ENCODE data around the gene FAM217A. TPM values are rescaled to one million over a fixed set of nuclear protein-coding genes. Genes with fewer than 3 reads are reported as not detected.

Gene FAM217A
- total and polyA plus RNA-seq, 3 experiments from 2014 or later: not detected

GRCh38 chr6:4074478-4075235 is 4.3 kb downstream of the FAM217A start:
- no peaks in the 10 kb centered on the region for H3K9me3 Mint-ChIP-seq
- H3K27me3 Mint-ChIP-seq: peaks cover 15 to 25% of the 10 kb centered on the region in 2 donors
- H3K4me3 Mint-ChIP-seq: no peak overlapping the region
- Histone ChIP-seq H3K27me3 (ENCODE audit: insufficient read depth, low read length, poor library complexity, severe bottlenecking) (no peaks in the 10 kb centered on the region), H3K27ac (ENCODE audit: low read depth, low read length) (no peak overlapping the region), H3K36me3 (ENCODE audit: insufficient read depth, low read length) (no peaks in the 10 kb centered on the region), H3K4me3 (ENCODE audit: low read length) (no peak overlapping the region), H3K4me1 (ENCODE audit: insufficient read depth, low read length) (no peaks in the 10 kb centered on the region), H3K9me3 (ENCODE audit: low read length) (no peaks in the 10 kb centered on the region)
- DNase-seq: no peak
- H3K36me3 Mint-ChIP-seq: peaks cover 0 to 7% (median 2%) of the 10 kb centered on the region in 3 donors
- POLR2A ChIA-PET: no interaction called here
- H3K27ac Mint-ChIP-seq: no peak overlapping the region
- no peaks in the 10 kb centered on the region for H3K4me1 Mint-ChIP-seq
- CTCF ChIA-PET: no interaction called here

GRCh38 chr6:4071330-4071729 is 7.6 kb downstream of the FAM217A start:
- CTCF ChIA-PET: interaction anchor here (0.8 kb wide), 1 partner anchor 50 kb away, joined by 3 read pairs; a partner anchor contains a TSS
- DNase-seq: no peak
- Mint-ChIP-seq H3K4me1 (no peaks in the 10 kb centered on the region), H3K4me3 (no peak overlapping the region), H3K36me3 (peaks cover 0 to 2% (median 0%) of the 10 kb centered on the region in 3 donors), H3K9me3 (no peaks in the 10 kb centered on the region), H3K27me3 (peaks cover 1 to 9% of the 10 kb centered on the region in 2 donors), H3K27ac (no peak overlapping the region)
- Histone ChIP-seq H3K4me3 (ENCODE audit: low read length) (no peak overlapping the region), H3K9me3 (ENCODE audit: low read length) (no peaks in the 10 kb centered on the region), H3K27me3 (ENCODE audit: insufficient read depth, low read length, poor library complexity, severe bottlenecking) (no peaks in the 10 kb centered on the region), H3K36me3 (ENCODE audit: insufficient read depth, low read length) (no peaks in the 10 kb centered on the region), H3K4me1 (ENCODE audit: insufficient read depth, low read length) (no peaks in the 10 kb centered on the region), H3K27ac (ENCODE audit: low read depth, low read length) (no peak overlapping the region)
- POLR2A ChIA-PET: no interaction called here

GRCh38 chr6:4069199-4069598 is 9.7 kb downstream of the FAM217A start:
- no peak for DNase-seq
- Mint-ChIP-seq H3K4me3 (no peak overlapping the region), H3K27ac (peak overlapping the region in 1 of 8 donors; percentile 3), H3K4me1 (no peaks in the 10 kb centered on the region), H3K36me3 (peaks cover 0 to 18% (median 9%) of the 10 kb centered on the region in 3 donors), H3K9me3 (no peaks in the 10 kb centered on the region), H3K27me3 (no peaks in the 10 kb centered on the region)
- no peaks in the 10 kb centered on the region for H3K27me3 ChIP-seq (ENCODE audit: insufficient read depth, low read length, poor library complexity, severe bottlenecking)
- POLR2A ChIA-PET: no interaction called here
- H3K4me1 ChIP-seq (ENCODE audit: insufficient read depth, low read length): no peaks in the 10 kb centered on the region
- no peaks in the 10 kb centered on the region for H3K36me3 ChIP-seq (ENCODE audit: insufficient read depth, low read length)
- H3K9me3 ChIP-seq (ENCODE audit: low read length): no peaks in the 10 kb centered on the region
- CTCF ChIA-PET: no interaction called here
- H3K27ac ChIP-seq (ENCODE audit: low read depth, low read length): no peak overlapping the region
- no peak overlapping the region for H3K4me3 ChIP-seq (ENCODE audit: low read length)

GRCh38 chr6:4067673-4068072 is 11.3 kb downstream of the FAM217A start:
- CTCF ChIA-PET: no interaction called here
- no peak overlapping the region for H3K4me3 Mint-ChIP-seq
- no peak overlapping the region for H3K4me3 ChIP-seq (ENCODE audit: low read length)
- H3K36me3 ChIP-seq (ENCODE audit: insufficient read depth, low read length): peaks cover 8% of the 10 kb centered on the region
- no peaks in the 10 kb centered on the region for H3K4me1 Mint-ChIP-seq
- H3K27me3 Mint-ChIP-seq: no peaks in the 10 kb centered on the region
- peak overlapping the region in 3 of 8 donors; percentile 0 to 41 (median 6) for H3K27ac Mint-ChIP-seq
- POLR2A ChIA-PET: no interaction called here
- H3K9me3 ChIP-seq (ENCODE audit: low read length): no peaks in the 10 kb centered on the region
- H3K27ac ChIP-seq (ENCODE audit: low read depth, low read length): no peak overlapping the region
- H3K4me1 ChIP-seq (ENCODE audit: insufficient read depth, low read length): no peaks in the 10 kb centered on the region
- peaks cover 0 to 33% (median 15%) of the 10 kb centered on the region in 3 donors for H3K36me3 Mint-ChIP-seq
- no peaks in the 10 kb centered on the region for H3K27me3 ChIP-seq (ENCODE audit: insufficient read depth, low read length, poor library complexity, severe bottlenecking)
- no peak for DNase-seq
- H3K9me3 Mint-ChIP-seq: no peaks in the 10 kb centered on the region

- Mint-ChIP-seq H3K27me3 (no peaks in the 10 kb centered on the region), H3K27ac (peak overlapping the region in 5 of 8 donors; percentile 5 to 80 (median 38)), H3K4me1 (no peaks in the 10 kb centered on the region), H3K9me3 (no peaks in the 10 kb centered on the region), H3K4me3 (no peak overlapping the region), H3K36me3 (peaks cover 0 to 48% (median 17%) of the 10 kb centered on the region in 3 donors)
- peaks cover 21% of the 10 kb centered on the region for H3K36me3 ChIP-seq (ENCODE audit: insufficient read depth, low read length)
- DNase-seq: no peak
- H3K4me1 ChIP-seq (ENCODE audit: insufficient read depth, low read length): no peaks in the 10 kb centered on the region
- H3K27ac ChIP-seq (ENCODE audit: low read depth, low read length): no peak overlapping the region
- POLR2A ChIA-PET: no interaction called here
- H3K4me3 ChIP-seq (ENCODE audit: low read length): no peak overlapping the region
- CTCF ChIA-PET: interaction anchor here (1.0 kb wide), 1 partner anchor 69 kb away, joined by 3 read pairs; the partner anchor contains the start of gene ECI2
- H3K27me3 ChIP-seq (ENCODE audit: insufficient read depth, low read length, poor library complexity, severe bottlenecking): no peaks in the 10 kb centered on the region
- H3K9me3 ChIP-seq (ENCODE audit: low read length): no peaks in the 10 kb centered on the region
Measured at GRCh38 chr6:4066029-4066755, 12.7 kb downstream of the FAM217A start.

- H3K4me1 Mint-ChIP-seq: peaks cover 12 to 27% (median 14%) of the 10 kb centered on the region in 3 donors
- no peaks in the 10 kb centered on the region for H3K9me3 ChIP-seq (ENCODE audit: low read length)
- H3K36me3 Mint-ChIP-seq: peaks cover 7 to 93% (median 27%) of the 10 kb centered on the region in 3 donors
- H3K27me3 Mint-ChIP-seq: no peaks in the 10 kb centered on the region
- no peaks in the 10 kb centered on the region for H3K27me3 ChIP-seq (ENCODE audit: insufficient read depth, low read length, poor library complexity, severe bottlenecking)
- H3K4me1 ChIP-seq (ENCODE audit: insufficient read depth, low read length): no peaks in the 10 kb centered on the region
- peaks cover 53% of the 10 kb centered on the region for H3K36me3 ChIP-seq (ENCODE audit: insufficient read depth, low read length)
- no peak overlapping the region for H3K4me3 ChIP-seq (ENCODE audit: low read length)
- peak overlapping the region in 5 of 7 donors; percentile 2 to 48 (median 32) for H3K4me3 Mint-ChIP-seq
- ChIA-PET POLR2A (interaction anchor here (1.1 to 1.4 kb wide), 2 partner anchors 38 to 76 kb away, joined by 4 to 5 read pairs; partner anchors contain the start of gene ECI2), CTCF (interaction anchor here (1.0 to 1.5 kb wide), 2 partner anchors 76 to 96 kb away, joined by 3 read pairs; partner anchors contain the start of gene ECI2)
- peak overlapping the region; percentile 42 to 96 (median 86) for H3K27ac Mint-ChIP-seq
- no peaks in the 10 kb centered on the region for H3K9me3 Mint-ChIP-seq
- DNase-seq: peak in 4 of 5 donors; percentile 9 to 62 (median 38)
- no peak overlapping the region for H3K27ac ChIP-seq (ENCODE audit: low read depth, low read length)
Measured at GRCh38 chr6:4059115-4059777, 19.7 kb downstream of the FAM217A start.

- Histone ChIP-seq H3K4me1 (ENCODE audit: insufficient read depth, low read length) (no peaks in the 10 kb centered on the region), H3K4me3 (ENCODE audit: low read length) (no peak overlapping the region), H3K36me3 (ENCODE audit: insufficient read depth, low read length) (peaks cover 57% of the 10 kb centered on the region), H3K27ac (ENCODE audit: low read depth, low read length) (no peak overlapping the region), H3K27me3 (ENCODE audit: insufficient read depth, low read length, poor library complexity, severe bottlenecking) (no peaks in the 10 kb centered on the region), H3K9me3 (ENCODE audit: low read length) (no peaks in the 10 kb centered on the region)
- peak overlapping the region in 4 of 8 donors; percentile 8 to 34 (median 28) for H3K27ac Mint-ChIP-seq
- CTCF ChIA-PET: interaction anchor here (0.6 to 1.7 kb wide), 4 partner anchors 36 to 314 kb away, joined by 3 to 8 read pairs (median 4); a partner anchor contains a TSS
- peaks cover 7 to 91% (median 25%) of the 10 kb centered on the region in 3 donors for H3K36me3 Mint-ChIP-seq
- no peaks in the 10 kb centered on the region for H3K9me3 Mint-ChIP-seq
- POLR2A ChIA-PET: no interaction called here
- H3K4me3 Mint-ChIP-seq: no peak overlapping the region
- DNase-seq: no peak
- no peaks in the 10 kb centered on the region for H3K27me3 Mint-ChIP-seq
- H3K4me1 Mint-ChIP-seq: peaks cover 12 to 27% (median 14%) of the 10 kb centered on the region in 3 donors
Measured at GRCh38 chr6:4057036-4057435, 21.9 kb downstream of the FAM217A start.

Data from CD8-positive, alpha-beta memory T cell (primary cell).